Measurements from ENCODE around the gene TUBB3.

TUBB3 gene

DNA sequence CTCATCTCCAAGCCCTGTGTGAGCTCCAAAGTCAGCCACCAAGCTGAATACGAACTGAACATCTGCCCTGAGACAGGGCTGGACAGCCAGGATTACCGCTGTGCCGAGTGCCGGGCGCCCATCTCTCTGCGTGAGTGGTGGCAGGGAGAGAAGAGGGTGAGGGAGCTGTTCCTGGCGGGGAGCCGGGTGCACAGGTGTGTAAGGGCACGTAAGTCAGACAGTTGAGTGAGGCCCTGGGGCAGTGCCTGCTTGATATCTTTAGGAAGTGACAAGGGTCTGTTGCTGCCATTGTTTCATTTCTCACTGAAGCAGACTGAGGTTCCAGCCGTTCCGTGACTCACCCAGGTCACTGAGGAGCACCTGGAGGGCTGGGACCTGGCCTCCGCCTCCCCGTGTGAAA lies 37.8 kb downstream of the TUBB3 start:
- Histone ChIP-seq H3K4me2 (no peak overlapping the region), H3K27me3 (ENCODE audit: insufficient read depth, low read depth) (no peaks in the 10 kb centered on the region), H2AFZ (ENCODE audit: low read depth) (no peak overlapping the region), H3K27ac (no peak overlapping the region), H3K9ac (no peak overlapping the region), H3K79me2 (ENCODE audit: insufficient read depth, low read depth) (no peaks in the 10 kb centered on the region), H3K36me3 (ENCODE audit: insufficient read depth) (no peaks in the 10 kb centered on the region), H3K4me1 (ENCODE audit: low read depth, poor library complexity, severe bottlenecking) (no peaks in the 10 kb centered on the region), H3K4me3 (IDR thresholded peaks at IDR 0.05; ENCODE audit: insufficient read depth, low read depth, low read length) (no peak overlapping the region), H4K20me1 (ENCODE audit: insufficient read depth) (no peaks in the 10 kb centered on the region)
- TF ChIP-seq, protein P1, sequence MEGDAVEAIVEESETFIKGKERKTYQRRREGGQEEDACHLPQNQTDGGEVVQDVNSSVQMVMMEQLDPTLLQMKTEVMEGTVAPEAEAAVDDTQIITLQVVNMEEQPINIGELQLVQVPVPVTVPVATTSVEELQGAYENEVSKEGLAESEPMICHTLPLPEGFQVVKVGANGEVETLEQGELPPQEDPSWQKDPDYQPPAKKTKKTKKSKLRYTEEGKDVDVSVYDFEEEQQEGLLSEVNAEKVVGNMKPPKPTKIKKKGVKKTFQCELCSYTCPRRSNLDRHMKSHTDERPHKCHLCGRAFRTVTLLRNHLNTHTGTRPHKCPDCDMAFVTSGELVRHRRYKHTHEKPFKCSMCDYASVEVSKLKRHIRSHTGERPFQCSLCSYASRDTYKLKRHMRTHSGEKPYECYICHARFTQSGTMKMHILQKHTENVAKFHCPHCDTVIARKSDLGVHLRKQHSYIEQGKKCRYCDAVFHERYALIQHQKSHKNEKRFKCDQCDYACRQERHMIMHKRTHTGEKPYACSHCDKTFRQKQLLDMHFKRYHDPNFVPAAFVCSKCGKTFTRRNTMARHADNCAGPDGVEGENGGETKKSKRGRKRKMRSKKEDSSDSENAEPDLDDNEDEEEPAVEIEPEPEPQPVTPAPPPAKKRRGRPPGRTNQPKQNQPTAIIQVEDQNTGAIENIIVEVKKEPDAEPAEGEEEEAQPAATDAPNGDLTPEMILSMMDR (conservative IDR thresholded peaks at IDR 0.05; ENCODE audit: low read depth, low read length): no peak

- Histone ChIP-seq H2AFZ (ENCODE audit: low read depth) (no peak overlapping the region), H3K4me1 (ENCODE audit: low read depth, poor library complexity, severe bottlenecking) (no peaks in the 10 kb centered on the region), H3K79me2 (ENCODE audit: insufficient read depth, low read depth) (no peaks in the 10 kb centered on the region), H3K4me3 (IDR thresholded peaks at IDR 0.05; ENCODE audit: insufficient read depth, low read depth, low read length) (no peak overlapping the region), H3K27me3 (ENCODE audit: insufficient read depth, low read depth) (no peaks in the 10 kb centered on the region), H3K9ac (no peak overlapping the region), H3K27ac (no peak overlapping the region), H4K20me1 (ENCODE audit: insufficient read depth) (no peaks in the 10 kb centered on the region), H3K4me2 (no peak overlapping the region), H3K36me3 (ENCODE audit: insufficient read depth) (no peaks in the 10 kb centered on the region)
- TF ChIP-seq, protein P1 (conservative IDR thresholded peaks at IDR 0.05; ENCODE audit: low read depth, low read length): no peak
These were observed 38.8 kb downstream of the TUBB3 start for GRCh38 chr16:89961920-89962319.

GRCh38 chr16:89962754-89963498 lies 39.8 kb downstream of the TUBB3 start:
- Histone ChIP-seq H3K79me2 (ENCODE audit: insufficient read depth, low read depth) (no peaks in the 10 kb centered on the region), H3K27me3 (ENCODE audit: insufficient read depth, low read depth) (no peaks in the 10 kb centered on the region), H3K9ac (no peak overlapping the region), H4K20me1 (ENCODE audit: insufficient read depth) (no peaks in the 10 kb centered on the region), H3K4me2 (no peak overlapping the region), H3K4me1 (ENCODE audit: low read depth, poor library complexity, severe bottlenecking) (no peaks in the 10 kb centered on the region), H3K4me3 (IDR thresholded peaks at IDR 0.05; ENCODE audit: insufficient read depth, low read depth, low read length) (no peak overlapping the region), H2AFZ (ENCODE audit: low read depth) (no peak overlapping the region), H3K36me3 (ENCODE audit: insufficient read depth) (no peaks in the 10 kb centered on the region), H3K27ac (no peak overlapping the region)
- TF ChIP-seq, protein P1 (conservative IDR thresholded peaks at IDR 0.05; ENCODE audit: low read depth, low read length): no peak

GRCh38 chr16:89964201-89964600 lies 41.1 kb downstream of the TUBB3 start:
- no peak overlapping the region for H3K4me2 ChIP-seq
- no peak overlapping the region for H3K4me3 ChIP-seq (IDR thresholded peaks at IDR 0.05; ENCODE audit: insufficient read depth, low read depth, low read length)
- TF ChIP-seq, protein P1 (conservative IDR thresholded peaks at IDR 0.05; ENCODE audit: low read depth, low read length): no peak
- H3K4me1 ChIP-seq (ENCODE audit: low read depth, poor library complexity, severe bottlenecking): no peaks in the 10 kb centered on the region
- no peaks in the 10 kb centered on the region for H3K27me3 ChIP-seq (ENCODE audit: insufficient read depth, low read depth)
- H3K79me2 ChIP-seq (ENCODE audit: insufficient read depth, low read depth): no peaks in the 10 kb centered on the region
- no peaks in the 10 kb centered on the region for H4K20me1 ChIP-seq (ENCODE audit: insufficient read depth)
- H2AFZ ChIP-seq (ENCODE audit: low read depth): no peak overlapping the region
- H3K9ac ChIP-seq: no peak overlapping the region
- H3K27ac ChIP-seq: no peak overlapping the region
- H3K36me3 ChIP-seq (ENCODE audit: insufficient read depth): no peaks in the 10 kb centered on the region
